Ecto neural progenitor cell (in vitro differentiated cells): ENCODE data around the gene KIAA1958.
A peak's percentile ranks its signal among the peaks of the same experiment; 100 is the strongest.

Source experiments
- DNase-seq: peaks from one replicate; pipeline ENCODE4 v3.0.0-alpha.2; 2018; ENCODE audit warnings: low spot score

The KIAA1958 gene, protein sequence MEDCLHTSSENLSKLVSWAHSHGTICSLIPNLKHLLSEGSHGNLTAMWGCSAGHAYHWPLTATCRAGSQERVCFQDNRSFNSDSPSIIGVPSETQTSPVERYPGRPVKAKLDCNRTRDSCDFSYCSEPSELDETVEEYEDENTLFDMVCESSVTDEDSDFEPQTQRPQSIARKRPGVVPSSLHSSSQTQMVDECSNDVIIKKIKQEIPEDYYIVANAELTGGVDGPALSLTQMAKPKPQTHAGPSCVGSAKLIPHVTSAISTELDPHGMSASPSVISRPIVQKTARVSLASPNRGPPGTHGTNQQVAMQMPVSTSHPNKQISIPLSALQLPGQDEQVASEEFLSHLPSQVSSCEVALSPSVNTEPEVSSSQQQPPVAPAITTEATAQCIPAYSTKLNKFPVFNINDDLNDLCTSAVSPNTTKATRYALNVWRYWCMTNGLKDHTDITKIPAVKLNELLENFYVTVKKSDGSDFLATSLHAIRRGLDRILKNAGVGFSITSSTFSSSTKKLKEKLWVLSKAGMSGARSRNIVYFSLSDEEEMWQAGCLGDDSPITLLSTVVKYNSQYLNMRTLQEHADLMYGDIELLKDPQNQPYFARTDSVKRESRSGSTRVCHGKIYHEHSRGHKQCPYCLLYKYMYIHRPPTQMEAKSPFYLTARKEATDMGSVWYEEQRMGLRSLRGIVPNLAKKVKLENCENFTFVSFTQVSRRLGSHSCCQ

DNA sequence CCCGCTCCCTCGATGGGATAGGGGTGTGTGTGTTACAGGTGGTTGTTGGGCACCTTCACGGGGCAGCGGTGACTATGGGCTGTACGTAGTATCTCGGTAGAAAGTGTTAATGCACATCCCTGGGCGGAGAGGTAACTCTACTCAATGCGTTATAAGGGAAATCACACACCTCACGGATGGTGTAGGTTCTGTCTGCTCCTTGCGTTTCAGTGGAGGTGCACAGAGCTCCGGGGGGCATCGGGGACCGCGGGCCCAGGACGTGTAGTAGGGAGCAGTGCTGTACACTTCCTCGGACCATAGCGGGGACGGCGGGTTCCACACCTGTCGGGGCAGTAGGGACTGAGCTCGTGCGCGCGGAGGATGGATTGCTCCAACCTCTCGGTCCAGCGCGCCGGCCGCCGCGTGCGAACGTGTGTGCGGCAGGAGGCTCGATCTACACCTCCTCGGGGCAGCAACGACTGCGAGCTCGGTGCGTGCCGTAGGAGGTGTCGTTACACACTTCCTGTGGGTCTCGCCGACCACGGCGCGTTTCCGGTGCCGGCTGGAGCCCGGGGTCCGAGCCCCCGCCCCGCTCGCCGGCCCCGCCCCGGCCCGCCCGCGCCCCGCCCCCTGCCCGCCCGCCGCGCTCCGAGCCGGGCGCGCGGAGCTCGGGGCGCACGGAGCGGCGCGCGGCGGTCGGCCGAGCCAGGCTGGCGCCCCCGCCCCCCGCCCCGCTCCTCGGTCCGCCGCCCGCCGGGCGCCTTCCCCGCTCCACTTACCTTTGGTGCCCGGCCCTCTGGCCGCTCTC is at the start of gene KIAA1958:
TSS of gene KIAA1958 (plus strand) at position 607 of the 787 bp plus-strand sequence. CDS start 87,254 bp downstream, outside the sequence.
- peak; percentile 89 for DNase-seq

DNA sequence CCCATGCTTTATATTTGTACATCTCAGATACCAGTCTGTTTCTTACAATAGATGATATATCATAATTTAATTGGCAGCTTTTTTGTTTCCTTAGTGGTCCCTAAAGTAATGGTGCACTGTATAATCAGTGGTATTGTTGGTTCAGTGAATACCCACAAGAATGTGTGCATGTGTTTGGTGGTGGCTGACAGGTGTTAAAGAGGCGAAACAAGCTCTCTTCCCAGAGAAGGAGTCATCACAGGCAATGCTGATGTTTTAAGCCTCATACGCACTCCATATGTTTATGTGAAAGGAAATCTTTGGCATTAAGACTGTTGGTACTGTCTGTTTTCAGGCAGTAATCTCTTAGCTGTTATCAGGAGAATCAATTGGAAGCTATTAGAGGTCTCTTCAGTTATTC is 49.2 kb upstream of the KIAA1958 start:
- no peak for DNase-seq

DNA sequence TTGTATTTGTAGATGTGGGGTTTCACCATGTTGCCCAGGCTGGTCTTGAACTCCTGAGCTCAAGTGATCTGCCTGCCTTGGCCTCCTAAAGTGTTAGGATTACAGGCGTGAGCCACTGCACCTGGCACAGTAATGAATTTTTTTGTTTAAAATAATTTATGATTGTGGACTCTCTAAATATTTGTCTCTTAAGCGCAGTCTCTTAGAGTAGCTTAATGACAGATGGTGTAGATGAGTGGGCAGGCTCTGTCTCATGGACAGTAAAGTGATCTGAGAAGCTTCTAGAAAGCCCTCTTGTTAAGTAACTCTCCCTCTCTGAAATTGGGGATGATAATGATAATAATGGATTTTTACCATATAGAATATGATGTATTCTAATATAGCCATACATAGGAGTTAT is 47.5 kb upstream of the KIAA1958 start:
- DNase-seq = no peak

DNA sequence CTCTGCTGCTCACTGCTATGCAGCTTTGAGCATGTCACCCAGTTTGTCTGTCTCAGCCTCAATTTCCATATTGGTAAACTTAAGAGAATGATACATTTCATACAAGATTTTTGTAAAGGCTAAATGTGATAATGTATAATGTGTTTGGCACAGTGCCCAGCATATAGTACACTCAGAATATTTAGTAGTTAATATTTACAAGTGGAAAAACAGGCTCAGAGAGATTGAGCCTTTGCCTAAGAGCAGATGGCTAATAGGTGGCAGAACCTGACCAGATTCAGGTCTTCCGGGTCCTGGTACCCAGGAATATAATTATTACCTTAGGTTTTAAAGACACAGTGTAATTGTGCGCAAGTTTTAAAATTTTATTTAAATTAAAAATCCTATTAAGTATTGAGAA is 46.8 kb upstream of the KIAA1958 start:
- DNase-seq = no peak

DNA sequence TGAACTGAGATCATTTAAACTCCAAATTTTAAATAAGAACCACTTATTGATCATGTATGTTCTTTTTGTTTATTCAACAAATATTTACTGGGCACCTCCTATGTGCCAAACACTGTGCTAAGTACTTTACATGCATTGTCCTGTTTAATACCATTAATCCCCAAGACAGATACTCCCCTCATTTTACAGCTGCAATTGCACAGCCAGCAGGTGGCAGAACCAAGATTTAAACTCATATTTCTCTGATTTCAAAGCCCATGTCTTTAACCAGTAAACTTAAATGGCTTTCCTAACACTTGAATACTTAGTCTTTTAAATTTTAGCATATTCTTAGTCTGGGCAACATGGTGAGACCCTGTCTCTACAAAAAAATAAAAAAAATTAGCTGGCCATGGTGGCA is 43.4 kb upstream of the KIAA1958 start:
- no peak for DNase-seq

DNA sequence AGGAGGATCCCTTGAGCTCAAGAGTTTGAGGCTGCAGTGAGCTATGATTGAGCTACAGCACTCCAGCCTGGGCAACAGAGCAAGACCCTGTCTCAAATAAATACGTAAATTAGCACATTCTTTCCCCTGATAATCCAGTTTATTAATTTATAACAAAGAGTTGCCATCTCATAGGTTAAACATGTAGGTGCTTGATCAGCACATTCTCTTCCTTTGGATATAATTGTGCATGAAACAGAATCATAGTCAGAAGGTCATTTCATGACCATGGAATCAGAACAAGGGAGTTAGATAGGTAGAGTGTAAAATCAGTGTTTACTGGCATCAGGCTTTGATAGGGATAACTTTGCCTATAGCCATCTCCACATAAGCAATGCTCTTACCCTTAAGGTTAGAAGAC is 43.0 kb upstream of the KIAA1958 start:
- DNase-seq = no peak

DNA sequence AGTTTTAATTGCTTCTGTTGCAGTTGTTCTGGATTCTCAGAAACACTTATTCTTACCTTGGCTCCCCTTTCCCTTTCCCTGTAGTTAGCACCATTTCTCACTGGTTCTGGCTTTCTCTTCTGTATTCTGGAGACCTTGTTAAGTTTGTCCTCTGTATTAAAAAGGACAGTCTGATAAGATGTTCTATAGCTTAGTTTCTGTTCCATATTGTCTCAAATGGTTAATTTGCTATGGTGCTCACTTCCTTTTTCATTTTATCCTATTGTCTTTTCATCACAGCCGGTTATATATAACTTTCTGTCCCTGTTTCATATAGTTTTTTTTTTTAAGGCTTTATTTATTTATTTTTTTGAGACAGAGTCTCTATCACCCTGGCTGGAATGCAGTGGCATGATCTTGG is 41.4 kb upstream of the KIAA1958 start:
- no peak for DNase-seq

DNA sequence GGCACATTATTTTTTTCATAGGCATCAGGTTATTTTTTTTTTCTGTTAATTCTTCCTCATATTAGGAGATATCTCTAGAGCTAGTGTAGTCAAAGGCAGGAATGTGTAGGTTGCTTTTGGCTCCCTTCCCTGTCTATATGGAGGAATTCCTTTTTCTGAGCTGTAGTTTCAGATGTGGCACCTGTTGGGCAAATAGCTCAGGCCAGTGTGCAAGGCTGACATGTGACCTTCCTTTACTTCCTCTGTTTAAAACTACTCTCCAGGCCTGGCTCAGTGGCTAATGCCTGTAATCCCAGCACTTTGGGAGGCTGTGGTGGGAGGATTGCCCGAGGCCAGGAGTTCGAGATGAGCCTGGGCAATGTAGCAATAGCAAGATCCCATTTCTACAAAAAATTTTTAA is 40.5 kb upstream of the KIAA1958 start:
- DNase-seq = no peak

DNA sequence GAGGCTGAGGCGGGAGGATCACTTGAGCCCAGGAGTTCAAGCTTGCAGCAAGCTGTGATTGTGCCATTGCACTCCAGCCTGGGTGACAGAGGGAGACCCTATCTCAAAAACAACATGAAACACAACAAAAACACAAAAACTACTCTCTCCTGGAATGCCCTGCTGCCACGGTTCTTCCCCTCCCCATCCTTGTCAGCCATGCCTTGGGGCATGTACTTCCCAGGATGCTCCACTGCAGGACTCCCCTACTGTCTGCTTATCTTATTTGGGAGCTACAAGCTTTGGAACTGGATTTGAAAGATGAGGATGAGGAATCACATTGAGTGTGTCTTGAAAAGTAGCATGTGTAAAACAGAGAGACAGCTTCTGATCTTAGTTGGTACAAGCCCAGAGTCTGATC is 40.1 kb upstream of the KIAA1958 start:
- no peak for DNase-seq

DNA sequence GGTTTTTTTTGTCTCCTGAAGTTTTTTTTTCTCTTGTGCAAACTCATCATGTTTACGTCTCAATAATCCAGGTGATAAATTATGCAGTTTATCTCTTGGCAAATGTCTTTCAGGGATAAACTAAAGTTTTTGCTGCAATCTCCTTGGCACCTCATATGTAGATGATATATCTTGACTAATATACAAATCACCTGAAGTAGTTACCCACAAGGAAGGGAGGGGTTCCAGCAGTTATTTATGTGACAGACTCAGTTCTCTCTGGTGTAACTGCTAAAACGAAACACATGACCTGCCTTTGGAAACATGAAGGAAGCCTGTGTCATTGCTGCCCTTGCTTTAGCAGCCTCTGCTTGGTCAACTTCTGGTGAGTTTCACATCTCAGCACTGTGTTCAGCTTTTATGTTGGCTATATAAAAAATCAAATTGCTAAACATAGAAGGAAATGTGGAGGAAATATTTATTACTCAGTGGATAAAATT is 39.3 kb upstream of the KIAA1958 start:
- DNase-seq = no peak

DNA sequence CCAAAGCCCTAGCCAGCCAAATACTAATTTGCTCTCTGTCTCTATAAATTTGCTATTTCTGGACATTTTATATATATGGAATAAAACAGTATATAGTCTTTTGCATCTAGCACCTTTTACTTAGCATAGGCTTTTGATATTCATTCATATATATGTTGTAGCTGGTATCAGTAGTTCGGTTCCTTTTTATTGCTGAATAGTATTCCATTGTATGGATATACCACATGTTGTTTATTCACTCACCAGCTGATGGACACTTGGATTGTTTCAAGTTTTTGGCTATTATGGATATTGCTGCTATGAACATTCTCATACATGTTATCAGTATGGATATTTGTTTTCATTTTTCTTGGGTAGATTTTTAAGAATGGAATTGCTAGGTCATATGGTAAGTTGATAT is 23.8 kb upstream of the KIAA1958 start:
- no peak for DNase-seq

DNA sequence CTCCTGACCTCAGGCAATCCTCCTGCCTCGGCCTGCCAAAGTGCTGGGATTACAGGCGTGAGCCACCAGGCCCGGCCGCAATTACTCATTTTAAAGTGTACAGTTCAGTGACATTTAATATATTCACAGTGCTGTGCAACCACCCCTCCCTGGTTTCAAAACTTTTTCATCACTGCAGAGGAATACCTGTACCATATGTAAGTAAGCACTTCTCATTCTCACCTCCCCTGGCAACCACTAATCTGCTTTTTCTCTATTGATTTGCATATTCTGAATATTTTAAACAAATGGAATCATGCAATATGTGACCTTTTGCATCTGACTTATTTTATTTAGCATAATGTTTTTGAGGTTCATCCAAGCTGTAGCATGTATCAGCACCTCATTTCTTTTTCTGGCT is 21.3 kb upstream of the KIAA1958 start:
- no peak for DNase-seq

DNA sequence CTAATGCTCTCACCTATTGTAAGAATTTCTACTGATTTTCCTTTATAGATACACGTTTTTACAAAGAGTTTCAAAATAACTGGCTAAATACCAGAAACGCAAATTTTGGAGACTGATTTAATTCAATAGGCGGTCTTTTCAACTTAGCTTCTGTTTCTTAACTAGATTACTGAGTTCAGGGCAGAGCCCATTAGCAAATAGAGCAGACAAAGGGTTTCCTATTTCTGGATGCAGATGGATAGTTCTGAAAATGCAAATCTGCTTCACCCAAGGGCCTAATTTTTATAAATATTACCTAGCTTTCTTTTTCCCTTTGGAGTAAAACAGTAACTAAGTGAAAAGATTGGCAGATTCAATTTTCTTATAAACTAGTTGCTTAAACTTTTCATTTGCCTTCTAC is 13.6 kb upstream of the KIAA1958 start:
- DNase-seq = no peak

DNA sequence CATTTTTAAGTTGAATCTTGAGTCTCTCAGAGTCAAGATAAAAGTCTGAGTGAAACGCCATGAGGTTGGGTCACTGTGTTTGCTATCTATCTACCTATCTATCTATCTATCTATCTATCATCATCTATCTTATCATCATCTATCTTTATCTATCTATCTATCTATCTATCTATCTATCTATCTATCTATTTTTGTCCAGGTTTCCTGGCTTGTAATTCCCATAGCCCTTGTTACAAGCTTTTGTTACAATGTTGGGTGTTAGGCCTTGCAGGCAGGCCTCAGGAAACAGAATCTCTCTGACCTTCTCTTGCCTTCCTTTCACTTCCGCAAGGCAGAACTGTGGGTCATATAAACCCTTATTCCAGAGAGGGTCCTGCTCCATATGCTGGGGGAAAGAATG is 12.6 kb upstream of the KIAA1958 start:
- DNase-seq = no peak

DNA sequence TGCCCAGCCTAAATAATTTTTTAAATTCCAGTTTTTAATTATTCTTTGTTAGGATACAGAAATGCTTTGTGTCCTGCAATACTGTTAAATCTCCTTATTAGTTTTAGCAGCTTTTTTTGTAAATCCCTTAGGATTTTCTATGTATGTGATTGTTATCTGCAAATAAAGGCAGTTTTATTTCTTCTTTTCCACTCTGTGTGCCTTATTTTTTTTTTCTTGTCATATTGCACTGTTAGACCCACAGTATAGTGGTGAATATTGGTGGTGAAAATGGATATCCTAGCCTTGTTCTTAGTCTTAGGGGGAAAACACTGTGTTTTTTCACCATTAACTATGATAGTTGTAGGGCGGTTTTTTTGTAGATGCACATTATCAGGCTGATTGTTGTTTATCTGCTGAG is 11.3 kb upstream of the KIAA1958 start:
- no peak for DNase-seq

DNA sequence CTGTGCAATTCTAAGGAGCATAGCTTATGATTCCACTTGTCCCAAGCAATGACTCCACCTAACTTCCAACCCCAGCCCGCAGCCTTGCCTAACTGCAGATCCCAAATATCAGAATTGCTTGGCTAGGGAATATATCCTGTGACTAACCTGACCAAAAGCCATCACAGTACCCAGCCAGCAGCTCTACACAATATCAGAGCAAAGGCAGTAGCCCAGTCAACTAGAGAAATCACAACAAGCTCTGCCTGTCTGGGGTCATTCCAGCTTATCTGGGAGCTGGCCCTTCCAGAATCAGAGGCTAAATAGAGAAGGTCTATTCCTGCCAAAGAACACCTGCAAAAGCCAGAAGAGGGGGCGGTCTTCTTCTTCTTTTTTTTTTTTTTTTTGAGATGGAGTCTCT is 9.3 kb upstream of the KIAA1958 start:
- DNase-seq = no peak

DNA sequence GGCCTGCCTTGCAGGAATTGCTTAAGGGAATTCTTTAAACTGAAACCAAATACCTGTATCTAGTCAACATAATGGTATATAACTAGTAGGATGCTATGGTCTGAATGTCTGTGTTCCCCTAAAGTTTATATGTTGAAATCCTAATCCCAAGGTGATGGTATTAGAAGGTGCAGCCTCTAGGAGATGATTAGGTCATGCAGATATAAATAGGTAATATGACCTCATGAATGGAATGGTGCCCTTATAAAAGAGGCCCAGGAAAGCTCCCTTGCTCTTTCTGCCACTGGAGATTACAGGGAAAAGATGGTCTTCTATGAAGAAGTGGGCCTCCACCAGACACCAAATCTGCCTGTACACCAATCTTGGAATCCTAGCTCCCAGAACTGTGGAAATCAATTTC is 7.4 kb upstream of the KIAA1958 start:
- DNase-seq = no peak

DNA sequence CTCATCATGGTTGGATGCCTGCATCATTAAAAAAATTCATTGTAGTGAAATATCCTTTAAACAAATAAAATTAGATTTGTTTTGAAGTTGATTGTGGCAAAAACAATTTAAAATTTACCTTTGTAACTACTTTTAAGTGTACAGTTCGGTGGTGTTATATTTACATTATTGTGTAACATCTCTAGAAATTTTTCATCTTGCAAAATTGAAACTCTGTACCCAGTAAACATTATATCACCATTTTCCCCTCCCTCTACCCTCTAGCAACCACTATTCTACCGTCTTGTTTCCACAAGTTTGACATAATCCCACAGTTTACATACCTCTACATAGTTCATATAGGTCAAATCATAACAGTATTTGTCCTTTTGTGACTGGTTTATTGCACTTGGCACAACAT is 2.0 kb upstream of the KIAA1958 start:
- no peak for DNase-seq

DNA sequence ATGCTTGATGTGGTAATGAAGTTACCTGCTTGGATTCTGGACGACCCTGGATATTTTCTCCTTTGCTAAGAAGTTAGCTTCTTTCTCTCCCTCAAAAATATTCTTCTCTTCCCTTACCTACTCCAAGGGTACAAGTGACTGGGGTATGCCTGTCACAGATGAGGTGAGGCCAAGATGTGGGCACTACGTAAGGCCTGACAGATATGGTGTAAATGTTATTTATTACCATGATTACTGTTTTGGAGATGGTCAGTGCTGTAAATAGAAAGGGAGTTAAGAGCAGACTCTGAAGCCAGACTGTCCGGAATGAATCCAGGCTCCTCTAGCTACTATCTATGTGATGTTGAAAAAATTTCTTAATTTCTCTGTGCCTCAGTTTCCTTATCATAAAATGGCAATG is 1.1 kb upstream of the KIAA1958 start:
- DNase-seq = no peak

DNA sequence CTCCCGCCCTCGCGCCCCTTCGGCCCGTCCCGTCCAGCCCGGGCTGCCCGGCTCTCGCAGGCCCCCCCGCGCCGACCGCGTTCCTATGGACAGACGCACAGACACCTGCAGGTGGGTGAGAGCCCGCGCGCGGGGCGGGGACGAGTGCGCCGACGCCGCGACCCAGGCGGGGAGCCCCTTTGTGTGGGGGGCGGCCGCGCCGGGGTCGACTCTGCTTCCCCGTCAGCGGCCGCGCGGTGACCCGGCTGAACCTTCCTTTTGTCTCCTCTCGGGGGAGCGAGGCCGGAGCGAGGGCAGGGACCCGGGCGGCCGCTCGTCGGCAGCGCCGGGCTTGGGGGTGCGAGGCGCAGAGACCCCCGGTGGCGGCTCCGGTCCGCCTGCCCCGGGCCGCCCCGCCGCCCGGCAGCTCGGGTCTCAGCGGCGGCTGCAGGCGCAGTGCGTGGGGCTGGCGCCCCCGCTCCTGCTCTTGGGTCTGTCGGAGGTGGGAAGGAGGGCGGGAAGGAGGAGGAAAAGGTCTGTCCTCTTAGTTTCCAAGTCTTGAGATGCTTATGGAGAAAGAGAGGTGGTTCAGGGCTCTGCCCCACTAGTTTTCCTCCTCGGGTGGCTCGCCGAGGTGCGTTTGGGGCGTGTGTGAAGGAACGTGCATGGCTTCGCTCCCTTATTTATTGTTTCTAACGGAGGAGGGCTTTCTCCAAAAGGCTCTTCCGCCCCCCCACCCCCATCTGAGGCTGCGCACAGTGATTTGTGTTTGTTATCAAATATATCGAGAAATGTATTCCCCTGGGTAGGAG is 576 bp downstream of the KIAA1958 start:
- peak; percentile 80 for DNase-seq

DNA sequence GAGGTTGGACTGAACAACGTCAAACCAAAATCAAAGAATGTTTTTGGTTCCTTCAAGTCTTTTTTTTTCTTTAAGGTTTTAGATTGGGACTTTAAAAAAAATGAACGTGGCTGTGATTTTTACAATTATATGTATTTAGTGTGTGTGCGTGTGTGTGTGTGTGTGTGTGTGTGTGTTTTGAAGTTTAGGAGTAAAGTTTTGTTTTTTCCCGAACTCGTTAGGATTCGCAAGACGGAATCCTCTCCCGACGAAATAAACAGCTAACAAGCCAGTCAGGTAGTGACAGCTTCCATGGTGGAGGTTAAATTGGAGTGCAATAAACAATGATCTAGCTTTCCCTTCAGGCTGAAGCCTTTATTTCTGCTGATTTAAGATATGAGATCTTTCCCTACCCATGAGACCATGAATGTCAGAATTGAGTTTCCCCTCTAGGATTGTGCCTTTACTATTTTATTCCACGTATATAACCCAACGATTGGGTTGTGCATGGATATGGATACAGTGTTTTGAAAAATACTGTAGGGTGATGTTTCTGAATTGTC is 1.2 kb downstream of the KIAA1958 start:
- no peak for DNase-seq
